Measurements from ENCODE around the gene TMEM8B.
"Not testable (repeated sequence)": the region's sequence is repeated elsewhere in the genome, so short reads cannot be mapped to it uniquely, and the experiment has no call there.

Gene TMEM8B

DNA sequence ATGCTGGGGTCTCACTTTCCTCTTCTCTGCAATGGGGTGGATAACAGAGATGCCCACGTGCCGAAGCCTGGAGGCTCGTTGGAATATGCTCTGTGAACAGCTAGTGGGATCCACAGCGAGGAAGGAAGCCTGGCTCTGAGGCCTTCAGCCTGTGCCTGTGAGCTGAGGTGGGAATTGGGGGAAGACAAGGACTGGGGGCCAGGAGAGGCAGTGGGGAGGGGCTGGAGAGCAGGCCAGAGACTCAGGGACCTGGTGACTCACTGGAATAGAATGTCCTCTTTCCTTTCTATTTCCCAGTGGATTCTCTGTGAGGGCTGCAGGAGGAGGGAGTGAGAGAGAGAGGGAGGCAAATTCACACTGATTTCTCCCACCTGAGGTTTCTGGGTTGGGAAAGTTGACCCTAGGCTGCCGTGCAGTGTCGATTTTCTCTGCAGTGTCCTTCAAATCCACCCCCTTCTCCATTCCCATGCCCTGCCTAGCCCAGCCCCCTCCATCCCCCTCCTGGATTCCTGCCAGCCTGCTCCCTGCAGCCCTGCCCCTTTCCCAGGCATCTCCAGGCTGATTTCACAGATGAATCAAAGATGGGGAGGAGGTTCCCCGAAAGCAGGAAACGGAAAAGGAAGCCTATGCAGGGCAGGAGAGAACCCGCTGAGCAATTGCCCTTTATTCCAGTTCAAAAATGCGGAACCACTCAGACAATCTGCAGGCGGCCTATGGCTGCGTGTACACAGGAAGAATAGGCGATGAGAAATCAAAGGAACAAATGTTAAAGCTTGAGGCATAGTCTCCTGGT is 78.9 kb downstream of the TMEM8B start:
- peak; percentile 14 to 67 for DNase-seq

DNA sequence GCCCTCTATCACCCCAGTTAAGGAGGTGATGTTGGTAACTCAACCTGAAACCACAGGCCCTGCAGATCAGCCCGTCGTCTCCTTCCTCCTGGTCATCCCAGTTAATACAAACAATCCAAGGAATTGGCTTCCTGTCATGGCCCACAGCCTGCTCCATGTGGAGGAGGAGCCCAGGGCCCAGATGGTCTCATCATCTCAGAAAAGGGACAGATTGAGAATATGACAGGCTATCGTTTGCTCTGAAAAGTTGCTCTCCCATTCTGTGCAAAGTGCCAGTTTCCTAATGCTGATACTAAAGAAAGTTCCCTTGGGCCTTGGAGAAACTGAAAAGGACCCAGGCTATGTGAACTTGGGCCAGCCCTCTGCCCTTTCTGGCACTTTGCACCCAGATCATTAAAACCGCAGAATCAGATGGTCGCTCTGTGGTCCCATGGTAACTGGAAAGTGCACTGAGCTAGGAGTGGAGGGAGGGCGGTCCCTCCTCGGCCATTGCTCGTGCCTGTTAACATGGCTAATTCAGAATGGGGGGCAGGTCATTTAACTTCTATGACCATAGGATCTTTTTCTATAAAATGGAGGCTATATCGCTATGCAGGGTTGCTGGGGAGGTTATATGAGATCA is 79.6 kb downstream of the TMEM8B start:
- peak; percentile 6 to 67 for DNase-seq

- no peak for DNase-seq
Observed at GRCh38 chr9:35909274-35909673, 80.2 kb downstream of the TMEM8B start, which contains the start of gene SPAAR. TSS of gene SPAAR (plus strand) at chr9:35909490. CDS start at chr9:35910464, 974 bp downstream.

GRCh38 chr9:35909687-35910612 is 80.9 kb downstream of the TMEM8B start:
- peak in 1 of 2 experiments; percentile 2 for DNase-seq

DNA sequence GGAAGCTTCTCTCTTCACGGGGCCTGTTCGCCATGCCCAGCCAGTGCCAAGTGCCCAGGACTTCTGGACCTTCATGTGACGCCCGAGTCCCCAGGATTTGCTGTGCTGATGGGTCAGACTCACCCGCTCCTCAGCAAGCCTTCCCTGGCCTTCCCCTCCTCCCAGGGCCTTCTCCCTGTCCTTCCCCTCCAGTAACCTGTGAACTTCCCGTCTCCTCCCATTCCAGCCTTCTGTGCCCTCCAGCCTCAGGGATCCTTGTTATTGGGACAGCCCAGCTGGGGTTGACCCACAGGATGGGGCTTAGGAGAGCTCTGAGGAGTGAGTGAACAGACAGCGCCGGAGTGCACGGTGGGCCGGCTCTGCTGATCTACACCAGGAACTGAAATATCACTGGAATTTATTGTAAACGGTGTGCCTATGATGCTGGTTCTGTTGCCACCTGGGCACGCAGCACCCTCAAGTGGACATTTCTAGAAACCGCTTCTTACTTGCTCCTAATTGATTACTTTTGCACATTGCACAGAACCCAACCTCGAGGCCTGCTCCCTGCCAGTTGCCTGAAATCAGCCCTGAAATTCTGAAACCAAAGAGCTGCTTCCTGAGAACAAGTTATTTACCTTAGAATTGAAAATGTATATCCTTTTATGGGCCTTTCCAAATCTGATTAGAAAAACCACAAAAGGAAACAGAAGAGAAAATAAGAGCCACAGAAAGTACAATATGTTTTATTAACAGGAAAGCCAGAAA is 81.8 kb downstream of the TMEM8B start:
- DNase-seq, result peak; percentile 35 to 70

DNA sequence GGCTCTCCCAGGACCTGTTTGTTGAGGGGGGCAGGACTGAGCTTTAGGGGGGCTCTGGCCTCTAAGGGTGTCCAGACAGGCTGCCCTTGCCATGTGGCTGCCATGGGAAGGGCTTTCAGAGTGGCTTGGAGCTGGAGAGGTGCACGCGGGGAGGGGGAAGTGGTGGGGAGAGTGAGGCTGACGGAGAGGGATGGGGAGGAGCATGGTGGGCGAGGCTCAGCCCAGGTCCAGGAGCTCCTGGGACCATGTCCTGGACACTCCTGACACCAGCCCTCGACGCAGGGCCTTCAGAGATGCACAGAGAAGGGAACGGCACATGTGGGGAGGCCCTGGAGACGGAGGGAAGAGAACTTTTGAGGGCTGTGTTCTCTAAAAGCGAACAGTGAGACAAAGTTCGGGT is 82.7 kb downstream of the TMEM8B start:
- DNase-seq, result no peak

- DNase-seq, result no peak
Observed at GRCh38 chr9:35912791-35913400, 83.9 kb downstream of the TMEM8B start.

- DNase-seq, result not testable (repeated sequence)
Observed at GRCh38 chr9:35913429-35913828, 84.4 kb downstream of the TMEM8B start.

DNA sequence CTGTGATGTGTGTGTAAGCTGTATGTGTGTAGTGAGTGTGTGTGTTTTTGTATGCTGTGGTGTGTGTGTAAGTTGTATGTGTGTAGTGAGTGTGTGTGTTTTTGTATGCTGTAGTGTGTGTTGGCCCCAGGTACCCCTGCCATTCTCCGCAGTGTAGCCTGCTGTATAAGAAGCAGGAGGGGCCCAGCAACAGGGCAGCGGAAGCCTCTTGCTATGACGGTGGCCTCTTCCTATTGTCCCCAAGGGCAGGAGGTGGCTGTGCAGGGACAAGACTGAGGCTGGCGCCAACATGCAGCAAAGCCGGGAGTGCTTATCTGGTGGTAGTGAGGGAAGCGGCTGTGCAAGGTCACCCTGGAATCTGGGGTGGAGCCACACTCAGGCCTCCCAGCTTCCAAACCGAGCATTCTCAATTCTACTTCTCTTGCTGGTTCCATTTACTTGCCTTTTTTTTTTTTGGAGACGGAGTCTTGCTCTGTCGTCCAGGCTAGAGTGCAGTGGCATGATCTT is 85.3 kb downstream of the TMEM8B start:
- DNase-seq, result no peak
